ENCODE results near the gene SFN.

SFN gene

DNA sequence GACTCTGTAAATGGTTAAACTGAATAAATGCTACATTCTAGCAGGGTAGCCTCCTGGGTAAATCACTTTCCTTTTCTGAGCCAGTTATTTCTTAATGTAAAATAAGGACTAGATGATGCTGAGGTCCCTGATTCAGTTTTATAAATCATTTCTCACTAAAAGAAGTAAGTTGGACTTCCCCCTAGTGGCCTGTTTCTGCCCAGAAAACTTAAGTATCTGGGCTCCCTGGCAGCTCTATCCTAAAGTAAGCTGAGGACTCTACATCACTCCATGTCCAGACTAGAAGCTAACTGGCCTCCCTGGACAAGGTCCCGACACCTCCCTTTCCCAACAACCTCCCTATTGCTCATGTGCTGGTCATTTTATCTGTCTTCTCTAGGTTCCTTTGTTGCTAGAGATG, 24.2 kb downstream of the SFN start:
- peak; percentile 65 for DNase-seq (ENCODE audit: low read depth)

DNA sequence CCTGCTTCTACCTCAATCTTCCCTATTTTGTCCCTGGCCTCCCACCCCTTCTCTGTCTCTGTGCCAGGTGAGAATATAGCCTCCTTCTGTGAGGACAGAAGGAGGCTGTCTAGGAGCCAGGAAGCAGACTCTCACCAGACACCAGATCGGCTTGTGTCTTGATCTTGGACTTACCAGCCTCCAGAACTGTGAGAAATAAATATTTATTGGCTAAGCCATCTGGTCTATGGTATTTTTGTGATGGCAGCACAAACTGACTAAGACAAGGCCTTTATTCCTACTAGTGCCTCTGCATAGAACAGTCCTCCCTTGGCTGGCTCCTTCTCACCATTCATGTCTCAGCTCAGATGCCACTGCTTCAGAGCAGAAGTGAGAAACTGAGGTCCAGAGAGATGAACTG, 25.3 kb downstream of the SFN start:
- H3K4me3 ChIP-seq (ENCODE audit: control insufficient read depth, low read depth, low read length), result no peak overlapping the region
- DNase-seq (ENCODE audit: low read depth), result no peak
- TF ChIP-seq, protein P1, sequence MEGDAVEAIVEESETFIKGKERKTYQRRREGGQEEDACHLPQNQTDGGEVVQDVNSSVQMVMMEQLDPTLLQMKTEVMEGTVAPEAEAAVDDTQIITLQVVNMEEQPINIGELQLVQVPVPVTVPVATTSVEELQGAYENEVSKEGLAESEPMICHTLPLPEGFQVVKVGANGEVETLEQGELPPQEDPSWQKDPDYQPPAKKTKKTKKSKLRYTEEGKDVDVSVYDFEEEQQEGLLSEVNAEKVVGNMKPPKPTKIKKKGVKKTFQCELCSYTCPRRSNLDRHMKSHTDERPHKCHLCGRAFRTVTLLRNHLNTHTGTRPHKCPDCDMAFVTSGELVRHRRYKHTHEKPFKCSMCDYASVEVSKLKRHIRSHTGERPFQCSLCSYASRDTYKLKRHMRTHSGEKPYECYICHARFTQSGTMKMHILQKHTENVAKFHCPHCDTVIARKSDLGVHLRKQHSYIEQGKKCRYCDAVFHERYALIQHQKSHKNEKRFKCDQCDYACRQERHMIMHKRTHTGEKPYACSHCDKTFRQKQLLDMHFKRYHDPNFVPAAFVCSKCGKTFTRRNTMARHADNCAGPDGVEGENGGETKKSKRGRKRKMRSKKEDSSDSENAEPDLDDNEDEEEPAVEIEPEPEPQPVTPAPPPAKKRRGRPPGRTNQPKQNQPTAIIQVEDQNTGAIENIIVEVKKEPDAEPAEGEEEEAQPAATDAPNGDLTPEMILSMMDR (conservative IDR thresholded peaks at IDR 0.05; ENCODE audit: control insufficient read depth, insufficient read depth, low read depth, low read length), result no peak

More for the DNA sequence above, 24.2 kb downstream of the SFN start:
- TF ChIP-seq, protein P1 (conservative IDR thresholded peaks at IDR 0.05; ENCODE audit: control insufficient read depth, insufficient read depth, low read depth, low read length), result peak; percentile 58
- H3K4me3 ChIP-seq (ENCODE audit: control insufficient read depth, low read depth, low read length), result no peak overlapping the region

DNA sequence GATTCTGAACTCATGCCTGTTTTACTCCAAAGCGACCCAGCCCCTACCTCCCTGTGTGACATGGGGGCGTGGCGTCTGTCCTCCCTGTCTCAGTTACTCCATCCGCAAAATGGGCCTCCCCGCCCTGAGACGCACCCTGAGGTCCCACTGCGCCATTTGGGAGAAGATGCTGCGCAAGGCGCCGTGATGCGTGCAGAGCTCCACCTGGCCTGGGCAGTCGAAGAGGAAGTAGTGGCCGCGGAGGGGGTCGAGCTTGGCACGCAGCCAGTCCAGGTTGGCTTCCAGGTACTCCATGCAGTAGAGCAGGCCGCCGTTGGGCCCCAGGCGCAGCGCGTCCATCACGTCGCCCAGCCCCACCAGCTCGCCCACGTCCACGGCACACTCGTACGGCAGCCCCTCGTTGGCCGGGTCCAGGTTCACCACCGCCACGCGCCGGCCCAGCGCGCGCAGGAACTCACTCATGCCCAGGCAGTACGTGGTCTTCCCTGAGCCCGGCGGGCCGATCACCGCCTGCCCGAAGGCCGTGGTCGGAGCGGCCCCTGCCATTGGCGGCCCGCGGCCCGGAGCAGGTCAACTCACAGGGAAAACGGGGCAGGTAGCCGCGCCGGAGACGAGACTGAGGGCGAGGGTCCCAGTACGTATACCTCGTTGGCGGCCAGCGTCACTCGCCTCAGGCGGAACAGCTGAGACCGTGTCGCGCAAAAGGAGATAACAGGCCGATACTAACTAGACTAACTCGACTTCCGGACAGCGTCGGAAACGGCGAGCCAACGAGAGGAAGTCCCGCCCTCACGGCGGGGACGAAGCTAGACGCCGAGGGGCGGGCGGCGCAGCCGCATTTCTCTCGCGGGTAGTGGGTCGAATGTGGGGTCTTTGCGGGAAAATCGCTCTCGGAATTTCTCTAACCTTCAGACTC, 26.9 kb downstream of the SFN start, which contains the start of gene GPN2:
GPN2 (minus strand) TSS at position 733 of the 916 bp plus-strand sequence; CDS start at position 546, 187 bp downstream.
- H3K4me3 ChIP-seq (ENCODE audit: control insufficient read depth, low read depth, low read length), result peak within 1 kb of the TSS; percentile 85
- peak; percentile 70 for DNase-seq (ENCODE audit: low read depth)
- TF ChIP-seq, protein P1 (conservative IDR thresholded peaks at IDR 0.05; ENCODE audit: control insufficient read depth, insufficient read depth, low read depth, low read length), result no peak

DNA sequence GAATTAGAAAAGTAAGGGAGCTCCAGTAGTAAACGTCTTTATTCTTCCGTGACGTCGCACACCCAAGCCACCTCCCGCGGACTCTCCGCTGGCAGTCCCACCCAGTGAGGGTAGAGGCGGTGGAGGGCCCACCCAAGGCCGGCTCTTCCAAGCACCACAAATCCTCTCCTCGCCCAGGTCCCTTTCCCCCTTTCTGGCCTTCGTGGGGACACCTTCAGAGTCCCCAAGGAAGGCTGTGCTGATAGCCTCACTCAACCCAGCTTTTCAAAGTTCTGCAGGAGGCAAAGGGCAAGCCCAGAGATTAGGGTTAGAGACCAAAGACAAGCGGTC, 27.5 kb downstream of the SFN start:
- no peak for DNase-seq (ENCODE audit: low read depth)

DNA sequence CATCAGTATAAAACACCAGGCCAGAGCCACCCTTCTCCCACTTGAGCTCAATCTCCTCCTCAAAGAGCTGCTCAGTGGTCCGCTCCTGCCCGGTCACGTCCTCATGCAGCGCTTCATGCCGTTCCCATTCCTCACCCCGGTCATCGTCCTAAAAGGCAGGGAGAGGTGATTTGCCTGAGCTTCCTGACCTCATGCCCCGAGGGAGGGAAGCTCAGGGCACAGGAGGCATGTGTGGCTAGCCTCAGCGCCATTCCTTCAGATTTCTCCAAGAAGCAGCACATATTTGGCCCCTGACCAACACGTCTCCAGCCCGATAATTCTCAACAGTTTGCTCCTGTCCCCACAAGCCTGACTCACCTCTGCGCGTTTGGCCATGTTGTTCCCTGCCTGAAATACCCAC, 31.3 kb downstream of the SFN start:
- TF ChIP-seq, protein P1 (conservative IDR thresholded peaks at IDR 0.05; ENCODE audit: control insufficient read depth, insufficient read depth, low read depth, low read length), result no peak
- no peak overlapping the region for H3K4me3 ChIP-seq (ENCODE audit: control insufficient read depth, low read depth, low read length)
- no peak for DNase-seq (ENCODE audit: low read depth)

More for the DNA sequence above, 27.5 kb downstream of the SFN start:
- TF ChIP-seq, protein P1 (conservative IDR thresholded peaks at IDR 0.05; ENCODE audit: control insufficient read depth, insufficient read depth, low read depth, low read length), result no peak
- H3K4me3 ChIP-seq (ENCODE audit: control insufficient read depth, low read depth, low read length), result peak overlapping the region; percentile 85

DNA sequence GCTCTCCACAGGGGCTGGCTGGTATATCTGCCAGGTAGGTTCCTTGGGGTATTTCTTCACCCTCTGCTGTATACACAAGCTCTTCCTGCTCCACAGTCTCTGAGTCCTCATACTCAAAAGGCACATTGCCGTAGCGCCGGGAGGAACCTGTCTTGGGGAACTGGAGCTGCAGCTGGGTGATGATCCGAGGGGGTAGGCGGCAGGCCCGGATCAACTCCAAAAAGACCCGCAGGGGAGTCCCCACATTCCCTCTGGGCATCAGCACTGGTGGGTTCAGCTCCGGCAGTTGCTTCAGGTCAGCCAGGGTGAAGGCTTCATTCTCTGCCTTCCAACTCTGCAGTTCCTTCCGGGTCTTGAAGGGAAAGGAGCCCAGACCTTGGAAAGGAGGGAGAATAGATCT, 34.4 kb downstream of the SFN start:
- H3K4me3 ChIP-seq (ENCODE audit: control insufficient read depth, low read depth, low read length), result no peak overlapping the region
- no peak for DNase-seq (ENCODE audit: low read depth)
- TF ChIP-seq, protein P1 (conservative IDR thresholded peaks at IDR 0.05; ENCODE audit: control insufficient read depth, insufficient read depth, low read depth, low read length), result no peak

Measured in fibroblast of mammary gland (primary cell).